Fibroblast of the aortic adventitia (primary cell): ENCODE measurements around the gene GKN1. TPM values are rescaled to one million over a fixed set of nuclear protein-coding genes. Genes with fewer than 3 reads are reported as not detected.
A peak's percentile ranks its signal among the peaks of the same experiment; 100 is the strongest.

Experiments
- DNase-seq: peaks from one replicate; pipeline ENCODE4 v3.0.0-alpha.2; 2010; ENCODE audit warnings: low read depth
- H3K4me3 ChIP-seq: 2 replicates; pipeline ENCODE4 v1.5.1; 2011; ENCODE audit warnings: low read depth, mild to moderate bottlenecking, control low read depth, low read length, moderate library complexity
- CTCF ChIP-seq: IDR thresholded peaks from 2 replicates; pipeline ENCODE4 v1.5.1; 2011; ENCODE audit warnings: mild to moderate bottlenecking, low read length, control low read depth, inconsistent platforms; ENCODE audit not compliant: insufficient read depth
- total RNA-seq: library from RNA; depleted of rRNA; stranded (reverse); fragments of >200 nt; gene quantifications from 2 replicates; pipeline ENCODE4 v1.2.3, GENCODE V29; 2012; ENCODE audit warnings: low replicate concordance

The GKN1 gene
- total RNA-seq, 1 donor: not detected

- TF ChIP-seq CTCF: peak; percentile 50
- no peak overlapping the region for H3K4me3 ChIP-seq
- DNase-seq: peak; percentile 58
Measured at GRCh38 chr2:69026026-69026425, 51.6 kb downstream of the GKN1 start.

- no peak overlapping the region for H3K4me3 ChIP-seq
- no peak for TF ChIP-seq CTCF
- no peak for DNase-seq
Measured at GRCh38 chr2:69026691-69027459, 52.4 kb downstream of the GKN1 start.

Other genes with a start within 250 kb of the GKN1 start
- gene ARHGAP25, start 239.8 kb upstream of the GKN1 start, total RNA-seq: 0.36 and 2.2 TPM in 2 replicates
- gene BMP10, start 103.2 kb upstream of the GKN1 start, total RNA-seq: not detected in 2 replicates
- not detected in 2 replicates for gene GKN2, start 21.7 kb upstream of the GKN1 start, total RNA-seq
- gene ANTXR1, start 38.5 kb downstream of the GKN1 start, total RNA-seq: 31.5 and 61.5 TPM in 2 replicates